HPDE6-E6E7 (cell line): ENCODE data around the gene COL5A1.

Experiments used
- DNase-seq: peaks from one replicate; pipeline ENCODE4 v3.0.0; 2011; ENCODE audit warnings: missing footprints; ENCODE audit errors: extremely low spot score

The COL5A1 gene

DNA sequence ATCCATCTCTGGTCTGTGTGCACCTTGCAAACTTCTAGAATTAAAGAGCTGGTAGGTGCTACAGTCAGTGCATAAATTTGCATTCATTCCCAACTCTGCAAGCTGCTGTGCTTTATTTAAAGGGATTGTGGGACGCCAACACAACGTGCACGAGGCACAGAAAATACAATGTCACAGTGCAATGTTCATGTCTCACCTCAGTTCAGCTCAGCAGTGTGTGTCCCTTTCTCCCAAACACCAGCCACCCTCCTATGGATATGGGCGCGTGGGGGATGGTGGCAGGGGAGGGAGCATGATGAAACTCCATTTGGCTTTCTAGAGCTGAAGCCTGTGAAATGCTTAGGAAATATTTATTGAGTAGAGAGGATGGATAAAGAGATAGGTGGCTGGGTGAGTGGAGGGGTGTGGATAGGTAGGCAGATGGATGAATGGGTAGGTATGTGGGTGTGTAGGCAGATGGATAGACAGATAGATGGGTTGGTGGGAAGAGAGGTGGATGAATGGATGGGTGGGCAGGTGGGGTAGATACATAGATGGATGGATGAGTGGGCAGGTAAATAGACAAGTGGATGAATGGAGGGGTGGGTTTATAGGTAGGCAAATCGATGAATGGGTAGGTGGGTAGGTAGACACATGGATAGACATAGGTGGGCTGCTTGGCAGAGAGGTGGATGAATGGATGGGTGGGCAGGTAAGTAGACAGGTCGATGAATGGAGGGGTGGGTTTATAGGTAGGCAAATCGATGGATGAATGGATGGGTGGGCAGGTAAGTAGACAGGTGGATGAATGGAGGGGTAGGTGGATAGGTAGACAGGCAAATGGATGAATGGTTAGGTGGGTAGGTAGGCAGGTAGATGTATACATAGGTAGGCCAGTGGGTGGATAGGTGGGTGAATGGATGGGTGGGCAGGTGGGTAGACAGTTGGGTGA, 146.3 kb downstream of the COL5A1 start:
- DNase-seq, result no peak

DNA sequence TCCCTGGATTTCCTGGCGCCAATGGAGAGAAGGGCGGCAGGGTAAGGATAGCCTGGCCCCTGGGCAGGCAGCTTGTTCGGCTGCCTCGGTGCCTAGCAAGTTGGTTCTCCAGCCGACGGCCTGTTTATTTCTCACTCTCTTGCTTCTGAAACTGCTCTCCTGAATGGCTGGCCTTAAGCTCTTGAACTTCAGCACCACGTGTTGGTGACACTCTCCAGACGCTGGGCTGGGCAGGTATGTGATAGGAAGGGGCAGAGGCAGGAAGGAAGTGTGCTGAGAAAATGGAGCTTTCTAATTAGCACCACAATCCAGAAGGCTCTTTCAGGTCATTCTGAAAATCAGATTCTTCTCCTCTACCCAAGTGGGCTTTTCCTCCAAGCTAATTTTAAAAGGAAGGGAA, 147.6 kb downstream of the COL5A1 start:
- DNase-seq, result no peak

DNA sequence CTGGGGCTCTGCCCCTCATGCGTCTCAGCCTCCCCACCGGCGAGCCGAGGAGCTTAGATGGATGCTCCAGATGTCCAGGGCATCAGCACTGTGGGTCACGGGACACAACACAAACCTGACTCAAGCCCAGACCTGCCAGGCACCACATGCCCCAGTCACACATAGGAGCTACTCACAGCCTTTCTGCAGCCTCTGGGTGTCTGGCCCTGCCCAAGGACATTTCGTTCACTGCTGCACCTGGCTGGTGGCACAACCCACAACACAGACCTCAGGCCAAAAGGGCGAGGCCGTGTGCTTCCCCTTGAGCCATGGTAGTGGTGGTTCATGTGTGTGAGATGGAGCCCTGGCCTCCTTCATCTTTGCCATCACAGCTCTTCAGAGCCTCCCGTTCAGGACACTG, 149.4 kb downstream of the COL5A1 start:
- no peak for DNase-seq

- no peak for DNase-seq
These were observed 151.0 kb downstream of the COL5A1 start for GRCh38 chr9:134792627-134793026.

- DNase-seq, result no peak
These were observed 151.9 kb downstream of the COL5A1 start for GRCh38 chr9:134793288-134794188.

DNA sequence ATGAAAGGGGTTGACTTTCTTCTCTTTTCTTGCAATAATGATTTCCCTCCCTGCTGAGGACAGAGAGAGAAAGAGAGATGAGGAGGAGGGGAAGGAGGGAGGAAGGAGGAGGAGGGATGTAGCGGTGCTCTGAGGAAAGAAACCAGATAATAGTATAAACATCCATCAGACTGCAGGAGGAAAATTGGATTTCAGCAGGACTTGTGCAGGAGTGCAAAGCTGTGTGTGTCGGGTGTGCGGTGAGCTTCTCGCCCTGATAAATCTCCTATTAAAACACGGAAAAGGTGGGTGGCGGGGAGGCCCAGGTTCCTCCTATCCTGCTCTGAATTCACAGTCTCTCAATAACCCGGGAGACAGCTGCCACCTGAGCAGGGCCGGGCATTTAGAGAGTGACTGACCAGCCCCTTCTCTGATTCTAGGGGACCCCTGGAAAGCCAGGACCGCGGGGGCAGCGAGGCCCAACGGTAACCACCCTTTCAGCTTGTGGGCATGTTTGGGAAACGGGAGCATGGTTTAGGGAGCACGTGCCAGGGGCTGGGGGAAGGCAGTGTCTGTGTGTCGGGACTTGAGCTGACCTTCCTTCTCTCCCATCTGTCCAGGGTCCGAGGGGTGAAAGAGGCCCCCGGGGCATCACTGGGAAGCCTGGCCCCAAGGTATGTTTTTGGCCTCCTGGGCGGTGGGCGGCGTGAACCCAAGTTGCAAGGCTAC, 153.2 kb downstream of the COL5A1 start:
- no peak for DNase-seq

- DNase-seq, result no peak
These were observed 153.8 kb downstream of the COL5A1 start for GRCh38 chr9:134795446-134795845.

- DNase-seq, result no peak
These were observed 155.3 kb downstream of the COL5A1 start for GRCh38 chr9:134796882-134797281.

- no peak for DNase-seq
These were observed 159.3 kb downstream of the COL5A1 start for GRCh38 chr9:134800791-134801339.

- no peak for DNase-seq
These were observed 160.7 kb downstream of the COL5A1 start for GRCh38 chr9:134802216-134802795.

GRCh38 chr9:134804871-134805270, 163.3 kb downstream of the COL5A1 start:
- no peak for DNase-seq

GRCh38 chr9:134807716-134808446, 166.3 kb downstream of the COL5A1 start:
- DNase-seq, result no peak

DNA sequence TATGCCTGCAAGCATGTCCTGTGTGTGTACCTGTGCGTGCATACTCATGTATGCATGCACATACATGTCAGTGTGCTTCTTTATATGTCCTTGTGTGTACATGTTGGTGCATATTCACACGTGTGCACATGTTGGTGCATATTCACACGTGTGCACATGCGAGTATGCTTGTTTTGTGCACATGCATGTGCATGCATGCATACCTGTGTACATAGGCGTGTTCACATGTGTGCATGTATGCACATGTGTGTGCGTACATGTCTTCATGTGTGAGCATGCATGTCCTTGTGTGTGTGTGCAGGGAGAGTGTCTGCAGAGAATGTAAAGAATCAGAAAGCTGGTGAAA, 166.8 kb downstream of the COL5A1 start:
- no peak for DNase-seq

GRCh38 chr9:134809292-134809691, 167.7 kb downstream of the COL5A1 start:
- DNase-seq, result no peak

DNA sequence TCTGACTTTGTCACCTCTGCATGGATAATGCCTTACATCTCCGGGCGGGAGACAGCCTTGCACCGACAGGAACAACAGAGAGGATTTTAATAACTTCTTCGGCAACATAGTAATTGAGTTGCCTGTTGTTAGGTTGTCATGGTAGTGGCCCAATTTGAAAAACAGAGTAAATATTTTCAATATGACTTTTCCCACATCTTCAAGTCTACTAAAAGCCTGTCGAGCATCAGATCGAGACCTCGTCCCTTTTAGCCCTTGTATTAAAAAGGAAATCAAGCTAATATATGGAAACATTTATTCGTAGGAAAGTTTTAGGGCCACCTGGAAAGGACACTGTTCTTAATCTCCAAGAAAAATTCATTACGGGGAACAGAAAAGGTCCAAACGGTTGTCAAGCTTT, 168.2 kb downstream of the COL5A1 start:
- no peak for DNase-seq

DNA sequence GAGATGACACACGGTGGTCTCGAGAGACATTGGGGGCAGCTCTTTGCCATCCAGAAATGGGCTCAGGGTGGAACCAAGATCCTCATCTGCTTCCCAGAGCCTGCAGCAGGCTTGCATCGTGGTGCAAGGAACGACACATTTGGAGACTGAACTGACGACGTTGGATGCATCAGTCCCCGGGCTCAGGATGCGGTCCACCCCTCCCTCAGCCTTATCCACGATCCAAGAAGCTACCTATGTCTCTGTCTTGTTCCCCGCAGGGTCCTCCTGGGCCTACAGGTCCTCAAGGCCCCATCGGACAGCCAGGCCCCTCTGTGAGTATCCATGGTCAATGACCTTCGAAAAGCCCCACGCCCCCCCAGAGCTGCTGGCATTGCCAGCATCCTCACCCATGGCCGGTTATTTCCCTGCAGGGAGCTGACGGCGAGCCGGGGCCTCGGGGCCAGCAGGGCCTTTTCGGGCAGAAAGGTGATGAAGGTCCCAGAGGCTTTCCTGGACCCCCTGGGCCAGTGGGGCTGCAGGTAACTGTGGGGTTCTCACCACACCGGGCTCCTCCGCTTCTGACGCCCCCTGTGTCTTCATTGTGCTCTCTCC, 169.6 kb downstream of the COL5A1 start:
- no peak for DNase-seq

- DNase-seq, result no peak
These were observed 170.2 kb downstream of the COL5A1 start for GRCh38 chr9:134811673-134812342.

GRCh38 chr9:134812343-134812673, 170.7 kb downstream of the COL5A1 start:
- no peak for DNase-seq

GRCh38 chr9:134813841-134814240, 172.2 kb downstream of the COL5A1 start:
- DNase-seq, result no peak
